SK-N-SH treated with all-trans-retinoic acid at 6 μM for 48 hours (cell line): ENCODE results near the gene TREX2.

ENCODE experiments used
- ATAC-seq: fragments of 200-7000 bp; cut with Tn5 transposase; 3 replicates; pipeline ENCODE4 v1.9.1; 2020; ENCODE audit warnings: mild to moderate bottlenecking, moderate library complexity
- ARNTL ChIP-seq: fragments of 450-650 bp; formaldehyde crosslinking; IDR thresholded peaks from 2 replicates; pipeline ENCODE4 v1.5.0; 2020; ENCODE audit warnings: low read depth, mild to moderate bottlenecking, moderate library complexity, borderline replicate concordance
- BACH2 ChIP-seq: fragments of 250-450 bp; sonication (Bioruptor Pico); IDR thresholded peaks from 2 replicates; pipeline ENCODE4 v1.9.0; 2021; ENCODE audit warnings: mild to moderate bottlenecking, borderline replicate concordance
- CSDC2 ChIP-seq: fragments of 250-450 bp; sonication (Bioruptor Pico); IDR thresholded peaks from 2 replicates; pipeline ENCODE4 v1.5.0; 2020; ENCODE audit warnings: mild to moderate bottlenecking, moderate library complexity
- ESRRG ChIP-seq: fragments of 250-450 bp; sonication (Bioruptor Pico); IDR thresholded peaks from 2 replicates; pipeline ENCODE4 v1.6.1; 2021; ENCODE audit warnings: mild to moderate bottlenecking
- ISL1 ChIP-seq: fragments of 250-450 bp; sonication (Bioruptor Pico); IDR thresholded peaks from 2 replicates; pipeline ENCODE4 v2.1.2; 2022; ENCODE audit warnings: mild to moderate bottlenecking, moderate library complexity
- OSR1 ChIP-seq: fragments of 250-450 bp; sonication (Bioruptor Pico); IDR thresholded peaks from 2 replicates; pipeline ENCODE4 v1.8.0; 2022; ENCODE audit warnings: moderate library complexity, mild to moderate bottlenecking, inconsistent platforms
- PPARA ChIP-seq: fragments of 250-450 bp; sonication (Bioruptor Pico); IDR thresholded peaks from 2 replicates; pipeline ENCODE4 v1.5.0; 2020; ENCODE audit warnings: mild to moderate bottlenecking, borderline replicate concordance
- RARB ChIP-seq: fragments of 250-450 bp; sonication (Bioruptor Pico); IDR thresholded peaks from 2 replicates; pipeline ENCODE4 v1.8.0; 2021; ENCODE audit warnings: mild to moderate bottlenecking, moderate library complexity
- SNAI2 ChIP-seq: fragments of 250-450 bp; sonication (Bioruptor Pico); IDR thresholded peaks from 2 replicates; pipeline ENCODE4 v1.5.0; 2020; ENCODE audit warnings: mild to moderate bottlenecking, moderate library complexity
- TCF4 ChIP-seq: fragments of 250-450 bp; sonication (Bioruptor Pico); IDR thresholded peaks from 2 replicates; pipeline ENCODE4 v1.8.0; 2021; ENCODE audit warnings: mild to moderate bottlenecking, moderate library complexity, borderline replicate concordance
- TOX ChIP-seq: fragments of 250-450 bp; sonication (Bioruptor Pico); IDR thresholded peaks from 2 replicates; pipeline ENCODE4 v1.8.0; 2021; ENCODE audit warnings: mild to moderate bottlenecking, moderate library complexity, borderline replicate concordance
- ZFP3 ChIP-seq: fragments of 250-450 bp; sonication (Bioruptor Pico); IDR thresholded peaks from 2 replicates; pipeline ENCODE4 v1.5.0; 2020; ENCODE audit warnings: mild to moderate bottlenecking, moderate library complexity
- ZFP30 ChIP-seq: fragments of 450-650 bp; formaldehyde crosslinking; IDR thresholded peaks from 2 replicates; pipeline ENCODE4 v1.5.0; 2022; ENCODE audit warnings: mild to moderate bottlenecking, moderate library complexity
- ZNF565 ChIP-seq: fragments of 450-650 bp; formaldehyde crosslinking; conservative IDR thresholded peaks from 2 replicates; pipeline ENCODE4 v1.5.0; 2020; ENCODE audit warnings: low read depth, mild to moderate bottlenecking, moderate library complexity
- ZNF8 ChIP-seq: fragments of 450-650 bp; formaldehyde crosslinking; IDR thresholded peaks from 2 replicates; pipeline ENCODE4 v1.5.0; 2020; ENCODE audit warnings: mild to moderate bottlenecking, moderate library complexity
- TF ChIP-seq, protein P1 (sequence below): fragments of 250-450 bp; sonication (Bioruptor Pico); IDR thresholded peaks from 2 replicates; pipeline ENCODE4 v1.5.1; 2020; ENCODE audit warnings: low read depth, mild to moderate bottlenecking, moderate library complexity
- TF ChIP-seq, protein P2 (sequence below): fragments of 250-450 bp; sonication (Bioruptor Pico); IDR thresholded peaks from 2 replicates; pipeline ENCODE4 v1.5.0; 2020; ENCODE audit warnings: mild to moderate bottlenecking, moderate library complexity
- TF ChIP-seq, protein P3 (sequence below): fragments of 250-450 bp; sonication (Bioruptor Pico); IDR thresholded peaks from 2 replicates; pipeline ENCODE4 v1.5.1; 2021; ENCODE audit warnings: mild to moderate bottlenecking, moderate library complexity
- TF ChIP-seq, protein P4 (sequence below): fragments of 250-450 bp; sonication (Bioruptor Pico); IDR thresholded peaks from 2 replicates; pipeline ENCODE4 v1.8.0; 2021; ENCODE audit warnings: low read depth, mild to moderate bottlenecking, moderate library complexity, borderline replicate concordance
- TF ChIP-seq, protein P5 (sequence below): fragments of 250-450 bp; sonication (Bioruptor Pico); IDR thresholded peaks from 2 replicates; pipeline ENCODE4 v1.8.0; 2020; ENCODE audit warnings: mild to moderate bottlenecking, moderate library complexity, borderline replicate concordance

TREX2 gene

DNA sequence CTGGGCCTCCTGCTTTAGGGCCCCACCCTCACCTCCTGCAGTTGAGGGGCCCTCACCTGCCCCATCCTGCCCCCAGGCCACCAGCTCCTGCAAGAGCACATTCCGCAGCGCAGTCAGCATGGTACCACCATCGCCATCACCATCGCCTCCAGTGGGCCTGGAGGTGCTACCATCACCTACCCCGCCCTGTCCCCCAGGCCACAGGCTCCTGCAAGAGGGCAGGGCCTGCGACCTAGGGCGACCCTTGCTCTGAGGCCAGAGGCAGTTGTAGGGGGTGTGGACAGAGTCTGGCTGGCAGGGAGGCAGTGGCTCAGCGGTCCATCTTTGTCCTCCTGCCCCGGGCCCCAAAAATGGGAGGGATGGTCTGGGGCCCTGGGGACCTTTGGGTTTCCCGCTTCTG lies 28.4 kb upstream of the TREX2 start (continued):
- TF ChIP-seq, protein P1, sequence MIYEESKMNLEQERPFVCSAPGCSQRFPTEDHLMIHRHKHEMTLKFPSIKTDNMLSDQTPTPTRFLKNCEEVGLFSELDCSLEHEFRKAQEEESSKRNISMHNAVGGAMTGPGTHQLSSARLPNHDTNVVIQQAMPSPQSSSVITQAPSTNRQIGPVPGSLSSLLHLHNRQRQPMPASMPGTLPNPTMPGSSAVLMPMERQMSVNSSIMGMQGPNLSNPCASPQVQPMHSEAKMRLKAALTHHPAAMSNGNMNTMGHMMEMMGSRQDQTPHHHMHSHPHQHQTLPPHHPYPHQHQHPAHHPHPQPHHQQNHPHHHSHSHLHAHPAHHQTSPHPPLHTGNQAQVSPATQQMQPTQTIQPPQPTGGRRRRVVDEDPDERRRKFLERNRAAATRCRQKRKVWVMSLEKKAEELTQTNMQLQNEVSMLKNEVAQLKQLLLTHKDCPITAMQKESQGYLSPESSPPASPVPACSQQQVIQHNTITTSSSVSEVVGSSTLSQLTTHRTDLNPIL (CRISPR knock-in tag): no peak
- no peak for TF ChIP-seq ZFP3 (CRISPR knock-in tag)

DNA sequence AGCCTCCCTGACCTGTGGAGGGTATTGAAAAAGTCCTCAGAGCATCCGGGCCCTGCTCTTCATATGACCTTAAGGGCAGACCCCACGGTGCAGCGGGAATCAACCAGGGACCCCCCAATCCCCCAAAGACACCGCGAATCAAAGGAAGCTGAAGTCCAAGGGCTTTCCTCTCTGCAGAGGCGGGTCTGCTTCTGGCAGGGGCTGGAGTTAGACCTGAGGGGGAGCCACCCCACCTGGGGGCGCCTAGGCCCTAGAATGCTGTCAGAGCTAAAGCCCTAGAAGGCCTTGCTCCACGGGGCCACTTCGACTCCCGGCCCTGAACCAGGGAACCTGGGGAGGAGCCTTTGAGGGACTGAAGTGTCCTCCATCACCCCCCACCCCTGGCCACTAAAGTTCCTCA lies 27.3 kb upstream of the TREX2 start:
- no peak for ATAC-seq
- TF ChIP-seq, protein P2, sequence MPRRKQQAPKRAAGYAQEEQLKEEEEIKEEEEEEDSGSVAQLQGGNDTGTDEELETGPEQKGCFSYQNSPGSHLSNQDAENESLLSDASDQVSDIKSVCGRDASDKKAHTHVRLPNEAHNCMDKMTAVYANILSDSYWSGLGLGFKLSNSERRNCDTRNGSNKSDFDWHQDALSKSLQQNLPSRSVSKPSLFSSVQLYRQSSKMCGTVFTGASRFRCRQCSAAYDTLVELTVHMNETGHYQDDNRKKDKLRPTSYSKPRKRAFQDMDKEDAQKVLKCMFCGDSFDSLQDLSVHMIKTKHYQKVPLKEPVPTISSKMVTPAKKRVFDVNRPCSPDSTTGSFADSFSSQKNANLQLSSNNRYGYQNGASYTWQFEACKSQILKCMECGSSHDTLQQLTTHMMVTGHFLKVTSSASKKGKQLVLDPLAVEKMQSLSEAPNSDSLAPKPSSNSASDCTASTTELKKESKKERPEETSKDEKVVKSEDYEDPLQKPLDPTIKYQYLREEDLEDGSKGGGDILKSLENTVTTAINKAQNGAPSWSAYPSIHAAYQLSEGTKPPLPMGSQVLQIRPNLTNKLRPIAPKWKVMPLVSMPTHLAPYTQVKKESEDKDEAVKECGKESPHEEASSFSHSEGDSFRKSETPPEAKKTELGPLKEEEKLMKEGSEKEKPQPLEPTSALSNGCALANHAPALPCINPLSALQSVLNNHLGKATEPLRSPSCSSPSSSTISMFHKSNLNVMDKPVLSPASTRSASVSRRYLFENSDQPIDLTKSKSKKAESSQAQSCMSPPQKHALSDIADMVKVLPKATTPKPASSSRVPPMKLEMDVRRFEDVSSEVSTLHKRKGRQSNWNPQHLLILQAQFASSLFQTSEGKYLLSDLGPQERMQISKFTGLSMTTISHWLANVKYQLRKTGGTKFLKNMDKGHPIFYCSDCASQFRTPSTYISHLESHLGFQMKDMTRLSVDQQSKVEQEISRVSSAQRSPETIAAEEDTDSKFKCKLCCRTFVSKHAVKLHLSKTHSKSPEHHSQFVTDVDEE: no peak
- TF ChIP-seq OSR1 (CRISPR knock-in tag): no peak

DNA sequence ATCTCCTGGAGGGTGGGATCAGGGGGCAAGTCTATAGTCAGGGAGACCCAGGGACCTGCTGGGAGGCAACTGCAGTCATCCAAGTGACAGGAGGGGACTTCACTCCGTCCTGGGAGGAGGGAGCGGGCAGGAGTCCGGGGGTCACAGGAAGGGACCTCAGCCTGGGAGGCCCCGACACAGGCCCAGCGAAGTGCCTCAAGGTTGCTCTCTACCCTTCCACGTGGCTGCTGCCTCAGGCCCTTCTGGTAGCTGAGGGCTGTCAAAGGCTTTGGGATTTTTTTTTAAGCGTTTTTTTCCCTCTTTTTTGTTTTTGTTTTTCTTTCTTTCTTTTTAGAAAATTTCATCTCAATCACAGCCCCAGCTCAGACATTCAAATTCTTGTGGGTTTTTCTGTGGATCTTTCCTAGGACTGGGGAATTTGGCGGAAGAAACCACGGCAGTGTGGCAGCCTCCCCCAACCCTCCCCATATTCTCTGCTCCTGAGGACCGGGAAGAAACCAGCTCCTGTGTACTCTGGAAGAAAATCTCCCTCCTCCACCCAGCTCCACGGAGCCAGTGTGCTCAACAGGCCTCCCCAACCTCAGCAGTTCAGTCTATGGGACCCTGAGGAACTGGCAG lies 25.9 kb upstream of the TREX2 start:
- ATAC-seq: no peak
- no peak for TF ChIP-seq ZFP30 (CRISPR knock-in tag)
- no peak for TF ChIP-seq ISL1 (CRISPR knock-in tag)
- TF ChIP-seq, protein P3, sequence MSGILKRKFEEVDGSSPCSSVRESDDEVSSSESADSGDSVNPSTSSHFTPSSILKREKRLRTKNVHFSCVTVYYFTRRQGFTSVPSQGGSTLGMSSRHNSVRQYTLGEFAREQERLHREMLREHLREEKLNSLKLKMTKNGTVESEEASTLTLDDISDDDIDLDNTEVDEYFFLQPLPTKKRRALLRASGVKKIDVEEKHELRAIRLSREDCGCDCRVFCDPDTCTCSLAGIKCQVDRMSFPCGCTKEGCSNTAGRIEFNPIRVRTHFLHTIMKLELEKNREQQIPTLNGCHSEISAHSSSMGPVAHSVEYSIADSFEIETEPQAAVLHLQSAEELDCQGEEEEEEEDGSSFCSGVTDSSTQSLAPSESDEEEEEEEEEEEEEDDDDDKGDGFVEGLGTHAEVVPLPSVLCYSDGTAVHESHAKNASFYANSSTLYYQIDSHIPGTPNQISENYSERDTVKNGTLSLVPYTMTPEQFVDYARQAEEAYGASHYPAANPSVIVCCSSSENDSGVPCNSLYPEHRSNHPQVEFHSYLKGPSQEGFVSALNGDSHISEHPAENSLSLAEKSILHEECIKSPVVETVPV (CRISPR knock-in tag): no peak
- no peak for TF ChIP-seq CSDC2 (CRISPR knock-in tag)
- no peak for TF ChIP-seq BACH2 (CRISPR knock-in tag)
- TF ChIP-seq RARB (CRISPR knock-in tag): no peak
- TF ChIP-seq ESRRG (CRISPR knock-in tag): no peak
- no peak for TF ChIP-seq PPARA (CRISPR knock-in tag)
- TF ChIP-seq, protein P2: no peak
- no peak for TF ChIP-seq OSR1 (CRISPR knock-in tag)
- TF ChIP-seq TCF4: no peak
- TF ChIP-seq ZNF8 (CRISPR knock-in tag): no peak
- no peak for TF ChIP-seq ZNF565 (CRISPR knock-in tag)
- no peak for TF ChIP-seq SNAI2 (CRISPR knock-in tag)
- no peak for TF ChIP-seq ZFP3 (CRISPR knock-in tag)
- no peak for TF ChIP-seq ARNTL (CRISPR knock-in tag)
- TF ChIP-seq, protein P4, sequence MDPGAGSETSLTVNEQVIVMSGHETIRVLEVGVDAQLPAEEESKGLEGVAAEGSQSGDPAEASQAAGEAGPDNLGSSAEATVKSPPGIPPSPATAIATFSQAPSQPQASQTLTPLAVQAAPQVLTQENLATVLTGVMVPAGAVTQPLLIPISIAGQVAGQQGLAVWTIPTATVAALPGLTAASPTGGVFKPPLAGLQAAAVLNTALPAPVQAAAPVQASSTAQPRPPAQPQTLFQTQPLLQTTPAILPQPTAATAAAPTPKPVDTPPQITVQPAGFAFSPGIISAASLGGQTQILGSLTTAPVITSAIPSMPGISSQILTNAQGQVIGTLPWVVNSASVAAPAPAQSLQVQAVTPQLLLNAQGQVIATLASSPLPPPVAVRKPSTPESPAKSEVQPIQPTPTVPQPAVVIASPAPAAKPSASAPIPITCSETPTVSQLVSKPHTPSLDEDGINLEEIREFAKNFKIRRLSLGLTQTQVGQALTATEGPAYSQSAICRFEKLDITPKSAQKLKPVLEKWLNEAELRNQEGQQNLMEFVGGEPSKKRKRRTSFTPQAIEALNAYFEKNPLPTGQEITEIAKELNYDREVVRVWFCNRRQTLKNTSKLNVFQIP: no peak
- no peak for TF ChIP-seq TOX (CRISPR knock-in tag)
- TF ChIP-seq, protein P1 (CRISPR knock-in tag): no peak
- TF ChIP-seq, protein P5, sequence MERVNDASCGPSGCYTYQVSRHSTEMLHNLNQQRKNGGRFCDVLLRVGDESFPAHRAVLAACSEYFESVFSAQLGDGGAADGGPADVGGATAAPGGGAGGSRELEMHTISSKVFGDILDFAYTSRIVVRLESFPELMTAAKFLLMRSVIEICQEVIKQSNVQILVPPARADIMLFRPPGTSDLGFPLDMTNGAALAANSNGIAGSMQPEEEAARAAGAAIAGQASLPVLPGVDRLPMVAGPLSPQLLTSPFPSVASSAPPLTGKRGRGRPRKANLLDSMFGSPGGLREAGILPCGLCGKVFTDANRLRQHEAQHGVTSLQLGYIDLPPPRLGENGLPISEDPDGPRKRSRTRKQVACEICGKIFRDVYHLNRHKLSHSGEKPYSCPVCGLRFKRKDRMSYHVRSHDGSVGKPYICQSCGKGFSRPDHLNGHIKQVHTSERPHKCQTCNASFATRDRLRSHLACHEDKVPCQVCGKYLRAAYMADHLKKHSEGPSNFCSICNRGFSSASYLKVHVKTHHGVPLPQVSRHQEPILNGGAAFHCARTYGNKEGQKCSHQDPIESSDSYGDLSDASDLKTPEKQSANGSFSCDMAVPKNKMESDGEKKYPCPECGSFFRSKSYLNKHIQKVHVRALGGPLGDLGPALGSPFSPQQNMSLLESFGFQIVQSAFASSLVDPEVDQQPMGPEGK (CRISPR knock-in tag): no peak
